Left ventricle myocardium superior (tissue), 1 donor: ENCODE results near the gene HOXA7. TPM values are rescaled to one million over a fixed set of nuclear protein-coding genes. Genes with fewer than 3 reads are reported as not detected.

Source experiments
- ATAC-seq: fragments of 200-7000 bp; cut with Tn5 transposase; one replicate; pipeline ENCODE4 v1.9.1; 2020; ENCODE audit warnings: mild to moderate bottlenecking, moderate library complexity
- DNase-seq: peaks from one replicate; pipeline ENCODE4 v3.0.0-alpha.2; 2020
- intact Hi-C: fragments of 100-400 bp; cut with micrococcal nuclease; formaldehyde crosslinking; loops from one replicate; pipeline ENCODE4 v1.11.0; 2022
- total RNA-seq: library from RNA; stranded (reverse); fragmentation: NEBNext Ultra II Directional; extraction: Animal tissue kit (Norgen Biotek cat#: 25700); gene quantifications from one replicate; pipeline ENCODE4 v1.2.1, GENCODE V29; 2021
- donor health status: DM: no; HTN: yes; CAD: no; lungs with severe emphysema.

Gene HOXA7
- total RNA-seq, 1 donor from 2014 or later = not detected

GRCh38 chr7:27129729-27130539 is 26.5 kb downstream of the HOXA7 start:
- ATAC-seq = no peak
- intact Hi-C loops = no loop called here
- DNase-seq = no peak

DNA sequence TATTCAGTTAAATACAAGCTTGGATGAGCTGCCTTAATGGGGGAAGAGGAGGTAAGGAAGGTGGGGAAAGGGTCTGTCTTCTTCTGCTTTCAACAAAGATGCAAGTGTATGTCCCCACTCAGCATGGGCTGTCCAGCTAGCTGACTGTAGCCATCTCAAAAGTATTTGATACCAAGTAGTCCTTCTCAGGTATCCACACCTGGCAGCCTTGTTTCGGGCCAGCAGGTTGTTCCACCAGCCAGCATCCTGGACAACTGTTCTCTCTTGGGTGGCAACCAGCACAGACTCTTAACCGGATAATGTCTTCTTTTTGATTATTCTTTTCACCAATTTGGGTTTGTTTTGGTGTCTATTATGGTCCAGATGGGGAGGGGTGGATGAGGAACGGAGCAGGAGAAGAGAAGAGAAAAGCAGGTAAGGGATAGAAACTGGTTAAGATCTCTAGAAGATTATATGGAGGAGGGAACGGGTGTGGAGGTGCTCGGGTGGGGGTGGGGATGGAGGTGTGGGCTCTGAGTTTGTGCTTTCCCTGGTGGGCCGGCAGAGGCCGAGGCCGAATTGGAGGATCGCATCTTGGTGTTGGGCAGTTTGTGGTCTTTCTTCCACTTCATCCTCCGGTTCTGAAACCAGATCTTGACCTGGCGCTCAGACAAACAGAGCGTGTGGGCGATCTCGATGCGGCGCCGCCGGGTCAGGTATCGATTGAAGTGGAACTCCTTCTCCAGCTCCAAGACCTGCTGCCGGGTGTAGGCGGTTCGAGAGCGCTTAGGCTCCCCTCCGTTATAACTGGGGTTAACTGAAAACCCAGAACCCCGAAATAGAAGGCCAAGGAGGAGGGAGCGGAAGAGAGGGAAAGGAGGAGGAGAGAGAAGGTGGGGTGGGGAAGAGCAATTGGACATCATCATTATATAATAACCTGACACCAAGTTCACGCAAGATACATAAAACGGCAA is 27.4 kb downstream of the HOXA7 start:
- DNase-seq (no peak), ATAC-seq (no peak)
- intact Hi-C loops = no loop called here

- DNase-seq (no peak), ATAC-seq (no peak)
- intact Hi-C loops = no loop called here
Observed at GRCh38 chr7:27128034-27128433, 28.4 kb downstream of the HOXA7 start.

DNA sequence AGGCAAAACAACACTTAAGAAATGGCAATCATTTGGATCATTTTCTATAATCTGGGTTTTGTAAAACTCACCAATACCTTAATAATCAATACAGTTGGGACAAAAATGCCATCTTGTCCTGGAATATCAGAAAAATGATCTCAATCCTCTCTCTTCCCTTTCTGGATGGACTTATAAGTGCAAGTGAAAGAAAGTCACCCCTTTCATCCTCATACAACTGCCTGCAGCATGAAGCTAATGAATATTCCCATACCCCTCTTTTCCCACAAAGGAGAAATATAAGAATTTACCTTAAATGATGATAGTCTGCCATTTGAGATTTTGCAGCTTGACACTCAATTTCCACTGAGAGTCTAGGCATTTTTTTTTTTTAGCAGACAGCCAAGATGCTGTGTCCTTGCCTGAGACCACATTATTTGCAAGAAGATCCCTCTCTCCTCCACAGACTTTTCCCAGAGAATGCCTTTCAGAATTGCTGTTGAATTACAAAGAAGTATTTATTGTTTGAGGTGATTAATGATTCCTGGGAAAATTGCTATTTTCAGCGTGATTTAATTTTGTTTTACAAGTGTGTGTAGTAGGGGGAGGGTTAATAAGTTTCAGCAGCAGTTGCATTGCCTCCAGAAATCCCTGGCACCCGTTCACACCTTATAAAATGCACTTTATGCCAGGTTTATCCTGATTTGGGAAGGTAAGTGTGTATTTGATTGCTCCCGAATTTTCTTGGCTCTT is 29.7 kb downstream of the HOXA7 start:
- intact Hi-C loops = no loop called here
- ATAC-seq = no peak
- no peak for DNase-seq

GRCh38 chr7:27125986-27126394 is 30.5 kb downstream of the HOXA7 start:
- intact Hi-C loops = no loop called here
- DNase-seq (no peak), ATAC-seq (no peak)

DNA sequence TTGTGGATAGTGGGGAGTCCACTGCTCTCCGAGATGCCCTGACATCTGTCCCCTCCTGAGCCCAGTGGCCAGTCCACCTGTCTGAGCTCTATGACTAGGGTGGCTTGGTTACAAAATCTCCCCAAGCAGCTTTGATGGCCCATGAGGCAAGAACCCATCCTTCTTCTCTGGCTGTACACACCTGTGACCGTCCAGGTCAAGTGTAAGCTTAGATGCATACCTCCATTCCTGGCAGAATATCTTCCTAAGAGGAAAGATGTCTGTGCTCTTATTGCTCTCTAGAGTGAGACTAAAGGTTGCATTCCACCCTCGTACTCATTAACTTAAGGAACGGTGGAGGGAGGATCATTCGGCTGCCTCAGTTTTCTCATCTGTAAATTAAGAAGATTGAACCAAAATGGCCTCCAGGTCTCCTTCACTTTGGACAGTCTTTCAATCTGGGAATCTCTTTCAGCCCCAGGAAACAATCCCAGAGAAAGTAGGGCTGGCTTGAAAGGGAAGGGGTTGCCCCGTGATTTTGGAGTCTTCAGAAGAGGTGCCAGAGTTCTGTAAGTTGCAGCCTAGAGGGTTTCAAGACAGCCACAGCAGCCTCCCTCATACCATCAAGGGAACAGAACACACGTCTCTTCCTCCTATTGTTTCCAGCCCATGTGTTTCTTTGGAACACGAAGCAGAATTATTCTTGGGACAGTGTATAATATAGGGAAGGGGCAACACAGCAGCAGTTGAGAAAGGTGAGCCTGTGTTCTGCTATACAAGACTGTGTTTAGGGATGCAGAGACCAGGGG is 31.4 kb downstream of the HOXA7 start:
- no peak for ATAC-seq
- intact Hi-C loops = no loop called here

GRCh38 chr7:27124096-27124901 is 32.2 kb downstream of the HOXA7 start:
- DNase-seq (no peak), ATAC-seq (no peak)
- intact Hi-C loops = no loop called here

More for the DNA sequence above, 31.4 kb downstream of the HOXA7 start:
- DNase-seq = no peak

- ATAC-seq = no peak
- no peak for DNase-seq
- intact Hi-C loops = no loop called here
Observed at GRCh38 chr7:27123477-27124053, 32.9 kb downstream of the HOXA7 start.

GRCh38 chr7:27123007-27123476 is 33.4 kb downstream of the HOXA7 start:
- intact Hi-C loops = no loop called here
- DNase-seq = no peak
- ATAC-seq = no peak

DNA sequence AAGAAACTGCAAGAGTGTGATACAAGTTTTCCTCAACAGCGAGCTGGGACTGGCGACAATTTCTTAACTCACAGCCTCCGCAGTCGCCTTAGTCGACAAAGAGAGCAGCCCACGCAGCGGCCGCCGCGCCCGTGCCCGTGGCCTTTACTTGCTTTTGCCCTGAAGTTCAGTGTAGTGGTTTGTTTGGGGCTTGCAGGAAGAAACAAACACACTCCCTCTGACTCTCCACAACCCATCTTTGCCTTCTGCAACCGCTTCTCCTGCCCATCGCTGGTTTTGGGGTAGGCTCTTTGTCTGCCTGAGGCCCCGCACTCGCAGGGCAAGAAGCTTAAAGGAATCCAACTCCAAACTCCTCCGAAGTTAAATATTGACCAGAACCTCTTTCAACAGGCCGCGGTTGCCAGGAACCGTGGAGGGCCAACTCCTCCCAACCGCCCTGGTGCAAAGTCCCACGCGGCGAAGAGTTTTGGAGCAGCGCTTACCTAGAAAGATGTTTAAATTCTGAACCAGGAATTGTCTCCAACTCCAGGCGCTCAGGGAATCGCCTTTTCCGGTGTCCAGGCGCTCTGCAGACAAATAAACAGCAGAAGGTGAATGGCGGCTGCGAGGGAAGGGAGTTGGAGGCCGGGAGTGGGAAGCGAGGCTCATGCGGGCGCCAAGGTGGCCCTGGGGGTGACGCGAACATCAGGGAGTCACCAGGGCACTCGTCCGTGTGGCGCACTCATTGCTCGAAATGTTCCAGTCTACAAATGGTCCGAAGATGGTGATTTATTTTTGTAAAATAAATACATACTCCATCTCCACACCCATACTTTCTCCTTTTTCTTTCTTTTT is 34.2 kb downstream of the HOXA7 start:
- no peak for DNase-seq
- intact Hi-C loops = no loop called here
- ATAC-seq = no peak

DNA sequence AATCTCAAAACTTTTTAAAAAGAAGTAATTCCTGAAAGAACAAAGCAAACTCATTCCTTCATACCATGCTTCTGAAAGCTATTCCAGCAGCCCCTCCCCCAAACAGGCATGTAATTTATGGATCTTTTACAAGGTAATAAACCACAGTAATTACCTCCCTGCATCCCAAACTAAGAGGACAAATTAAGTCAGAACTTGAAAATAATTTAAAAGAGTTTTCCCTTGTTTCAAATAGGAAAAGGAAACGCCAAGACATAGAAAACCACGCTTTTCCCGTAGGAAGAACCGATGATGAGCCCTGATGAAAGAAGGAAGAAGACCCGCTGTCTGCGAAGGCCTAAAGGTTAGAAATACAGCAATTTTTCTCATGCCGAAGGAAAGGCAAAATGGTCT is 34.8 kb downstream of the HOXA7 start:
- intact Hi-C loops = no loop called here
- no peak for ATAC-seq
- no peak for DNase-seq

DNA sequence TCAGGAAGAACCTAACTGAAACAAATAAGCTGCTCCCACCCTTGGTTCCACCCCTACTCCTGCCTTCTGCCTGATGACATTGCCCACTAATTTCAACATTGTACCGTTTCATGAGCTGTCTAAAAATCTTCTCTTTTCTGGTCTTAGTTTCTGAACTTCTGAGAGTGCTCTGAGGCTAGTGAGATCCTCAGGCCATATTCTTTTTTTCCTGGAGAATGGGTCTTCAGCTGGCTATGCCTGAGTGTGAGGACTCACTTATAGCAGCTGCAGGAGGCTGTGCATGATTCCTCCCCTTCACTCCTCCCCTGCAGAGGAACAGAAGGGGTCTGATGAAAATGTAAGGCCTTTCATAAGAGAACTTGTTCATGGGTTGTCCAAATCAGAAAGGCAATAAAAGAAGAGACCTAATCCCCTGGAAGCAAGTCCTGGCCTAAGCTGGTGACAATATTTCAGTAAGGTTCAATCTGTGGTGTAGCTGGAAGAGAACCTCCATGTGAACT is 37.0 kb downstream of the HOXA7 start:
- intact Hi-C loops = no loop called here
- ATAC-seq (no peak), DNase-seq (no peak)

DNA sequence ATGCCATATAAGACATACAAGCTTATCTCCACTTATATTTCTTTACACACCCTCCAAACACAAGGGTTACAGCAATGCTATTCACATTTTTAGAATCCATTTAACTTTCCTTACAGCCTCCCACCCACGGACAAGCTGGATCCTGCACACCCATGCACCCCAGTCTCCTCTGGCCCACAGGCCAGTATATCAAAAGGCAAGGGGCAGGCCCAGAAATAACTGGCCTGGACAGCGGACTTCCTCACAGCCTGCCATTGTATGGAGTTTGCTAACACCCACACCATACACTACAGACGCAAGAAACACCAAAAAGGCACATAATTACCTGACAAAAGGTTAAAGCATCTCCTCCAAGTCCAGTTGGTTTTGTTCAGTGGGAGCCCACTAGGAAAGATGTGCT is 37.9 kb downstream of the HOXA7 start:
- DNase-seq (no peak), ATAC-seq (no peak)
- intact Hi-C loops = no loop called here

DNA sequence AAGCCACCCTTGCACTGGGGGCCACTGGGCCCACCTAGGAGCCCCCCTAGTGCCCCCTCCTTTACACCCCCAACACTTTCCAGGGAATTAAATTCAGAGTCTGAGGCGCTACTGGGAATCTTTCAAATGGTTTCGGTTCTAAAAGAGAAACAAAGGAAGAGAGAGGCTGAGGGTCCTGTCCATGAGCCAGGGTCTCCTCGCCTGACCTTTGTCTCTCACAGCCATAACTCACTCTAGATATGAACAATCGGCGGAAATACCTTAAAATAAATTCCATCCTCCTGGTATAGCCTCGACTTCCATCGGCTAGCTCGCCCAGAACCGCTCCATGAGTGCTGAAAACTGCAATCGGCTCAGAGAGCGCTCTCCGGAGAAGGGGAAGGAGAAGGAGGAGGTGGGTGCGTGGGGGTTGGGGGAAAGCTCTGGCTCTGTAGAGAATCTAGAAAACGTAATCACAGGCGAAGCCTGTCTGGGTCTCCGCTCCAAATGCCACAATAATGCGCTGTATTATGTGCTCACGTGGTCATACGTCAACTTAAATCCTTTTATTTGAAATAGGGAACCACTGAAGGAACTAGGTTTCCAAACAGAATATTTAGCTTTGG is 38.5 kb downstream of the HOXA7 start:
- no peak for DNase-seq
- intact Hi-C loops = no loop called here
- no peak for ATAC-seq

DNA sequence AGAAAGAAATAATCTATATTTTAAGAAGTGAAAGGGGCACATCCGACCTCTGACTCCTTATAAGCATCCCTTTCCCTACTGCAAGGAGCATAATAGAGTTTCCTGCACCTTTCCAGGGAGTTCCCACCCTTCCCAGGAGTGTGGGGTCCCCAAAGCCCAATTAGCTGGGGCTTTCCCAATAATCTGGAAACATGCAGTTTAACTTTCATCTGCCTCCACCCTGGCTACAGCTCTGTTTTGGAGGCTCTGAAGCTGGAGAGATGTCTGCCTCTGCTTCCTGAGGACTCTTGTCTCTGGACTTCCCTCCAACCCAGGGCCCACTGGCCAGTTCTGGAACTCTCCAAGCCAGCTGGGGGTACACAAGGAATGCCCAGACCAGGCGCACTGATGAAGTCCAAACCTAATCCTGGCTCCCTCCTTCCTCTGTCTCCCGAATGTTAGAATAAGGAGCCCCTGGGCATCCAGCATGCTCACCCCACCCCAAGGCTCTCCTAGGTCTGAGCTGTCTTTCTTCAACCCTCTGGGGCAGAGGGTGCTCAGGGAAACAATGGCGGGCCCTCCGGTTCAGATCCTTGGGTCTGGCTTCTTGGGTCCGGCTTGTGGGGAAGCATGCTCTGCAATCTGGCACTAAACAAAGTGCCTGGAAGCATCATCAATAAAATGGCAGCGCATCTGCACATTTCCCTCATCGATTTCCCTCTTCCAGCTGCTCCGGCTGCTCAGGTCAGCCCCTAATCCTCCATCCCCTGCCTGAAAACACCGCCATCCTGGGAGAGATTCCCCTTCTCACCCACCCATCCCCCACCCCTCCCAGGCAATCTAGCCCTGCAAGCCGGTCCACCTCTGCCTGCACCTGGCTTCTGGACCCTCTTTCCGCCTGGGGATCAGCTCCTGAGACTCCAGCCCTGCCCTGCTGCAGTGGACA is 39.3 kb downstream of the HOXA7 start:
- ATAC-seq (no peak), DNase-seq (no peak)
- intact Hi-C loops = no loop called here
